ENCODE results near the gene HSD17B3.
"Not testable (repeated sequence)": the region's sequence is repeated elsewhere in the genome, so short reads cannot be mapped to it uniquely, and the experiment has no call there.

Gene HSD17B3

DNA sequence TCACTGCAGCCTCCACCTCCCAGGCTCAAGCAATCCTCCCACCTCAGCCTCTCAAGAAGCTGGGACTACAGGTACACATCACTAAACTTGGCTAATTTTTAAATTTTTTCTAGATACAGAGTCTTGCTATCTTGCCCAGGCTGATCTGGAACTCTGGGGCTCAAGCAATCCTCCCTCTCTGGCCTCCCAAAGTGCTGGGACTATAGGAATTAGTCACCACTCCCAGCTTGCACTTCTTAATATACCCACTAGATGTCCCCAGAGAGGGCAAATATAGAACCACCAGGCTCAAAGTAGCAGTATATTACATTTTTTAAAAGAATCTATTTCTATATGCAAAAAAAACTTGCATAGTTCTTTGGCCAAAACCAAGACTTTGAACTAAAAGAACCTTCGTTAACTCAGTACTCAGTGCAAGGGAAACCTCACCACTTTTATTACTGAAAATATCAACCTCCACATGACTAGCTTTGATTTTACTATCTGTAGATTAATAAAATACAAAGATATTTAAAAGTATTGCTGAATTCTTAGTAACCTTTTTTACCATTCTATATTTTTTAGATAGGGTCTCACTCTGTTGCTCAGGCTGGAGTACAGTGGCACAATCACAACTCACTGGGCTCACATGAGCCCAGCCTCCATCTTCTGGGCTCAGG is 25.8 kb upstream of the HSD17B3 start:
- Histone ChIP-seq H3K36me3 (ENCODE audit: insufficient read depth, low read depth, low read length) (no peaks in the 10 kb centered on the region), H3K27ac (ENCODE audit: low read length) (no peak overlapping the region), H3K27me3 (ENCODE audit: insufficient read depth, low read length) (no peaks in the 10 kb centered on the region), H3K9me3 (ENCODE audit: insufficient read depth, low read depth, low read length) (no peaks in the 10 kb centered on the region), H3K4me3 (ENCODE audit: low read length) (no peak overlapping the region), H3K4me1 (ENCODE audit: insufficient read depth, low read length) (peaks cover 8% of the 10 kb centered on the region; the same call in 1 of the 2 replicates), H3K9ac (ENCODE audit: low read depth, low read length) (no peak overlapping the region)

DNA sequence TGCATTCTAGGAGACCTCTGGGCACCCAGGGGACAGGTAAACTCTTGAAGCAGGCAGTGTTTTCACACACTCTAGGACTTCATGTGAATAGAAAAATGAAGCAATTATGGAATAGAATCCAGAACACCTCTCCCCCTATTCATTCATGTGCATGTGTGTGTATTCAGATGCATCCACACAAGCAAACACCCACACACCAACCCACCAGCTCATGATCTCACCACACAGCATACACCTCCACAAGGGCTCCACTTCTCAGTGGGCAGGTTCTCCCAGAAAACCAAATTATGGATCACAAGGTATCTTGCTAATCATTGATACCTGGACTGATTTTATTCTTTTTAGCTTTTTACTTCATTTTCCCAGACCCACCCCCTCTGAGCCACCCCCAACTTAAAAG is 21.2 kb upstream of the HSD17B3 start:
- Histone ChIP-seq H3K4me1 (ENCODE audit: insufficient read depth, low read length) (peaks cover 6% of the 10 kb centered on the region; the same call in 1 of the 2 replicates), H3K4me3 (ENCODE audit: low read length) (no peak overlapping the region), H3K27me3 (ENCODE audit: insufficient read depth, low read length) (no peaks in the 10 kb centered on the region), H3K36me3 (ENCODE audit: insufficient read depth, low read depth, low read length) (no peaks in the 10 kb centered on the region), H3K9ac (ENCODE audit: low read depth, low read length) (no peak overlapping the region), H3K9me3 (ENCODE audit: insufficient read depth, low read depth, low read length) (no peaks in the 10 kb centered on the region), H3K27ac (ENCODE audit: low read length) (no peak overlapping the region)

DNA sequence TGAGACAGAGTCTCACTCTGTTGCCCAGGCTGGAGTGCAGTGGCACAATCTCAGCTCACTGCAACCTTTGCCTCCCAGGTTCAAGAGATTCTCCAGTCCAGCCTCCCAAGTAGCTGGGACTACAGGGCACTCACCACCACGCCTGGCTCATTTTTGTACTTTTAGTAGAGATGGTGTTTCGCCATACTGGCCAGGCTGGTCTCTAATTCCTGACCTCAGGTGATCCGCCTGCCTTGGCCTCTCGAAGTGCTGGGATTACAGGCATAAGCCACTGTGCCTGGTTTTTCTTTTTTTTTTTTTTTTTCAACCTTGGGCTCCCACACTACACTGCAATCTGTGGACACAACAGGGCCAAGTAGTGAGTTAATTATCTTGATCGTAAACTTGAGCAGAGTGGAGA is 20.8 kb upstream of the HSD17B3 start:
- H3K27ac ChIP-seq (ENCODE audit: low read length); H3K4me3 ChIP-seq (ENCODE audit: low read length); H3K9me3 ChIP-seq (ENCODE audit: insufficient read depth, low read depth, low read length); H3K36me3 ChIP-seq (ENCODE audit: insufficient read depth, low read depth, low read length); H3K27me3 ChIP-seq (ENCODE audit: insufficient read depth, low read length); H3K4me1 ChIP-seq (ENCODE audit: insufficient read depth, low read length); H3K9ac ChIP-seq (ENCODE audit: low read depth, low read length): not testable (repeated sequence)

DNA sequence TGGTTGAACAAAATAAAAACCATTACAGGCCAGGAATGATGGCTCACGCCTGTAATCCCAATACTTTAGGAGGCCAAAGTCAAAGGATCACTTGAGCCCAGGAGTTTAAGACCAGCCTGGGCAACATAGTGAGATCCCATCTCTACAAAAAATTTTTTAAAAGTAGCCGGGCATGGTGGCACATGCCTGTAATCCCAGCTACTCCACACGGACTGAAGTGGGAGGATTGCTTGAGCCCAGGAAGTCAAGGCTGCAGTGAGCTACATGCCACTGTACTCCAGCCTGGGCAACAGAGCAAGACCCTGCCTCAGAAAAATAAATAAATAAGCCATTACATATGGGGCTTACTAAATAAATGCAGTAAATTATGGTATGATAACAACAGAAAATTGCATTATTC is 20.2 kb upstream of the HSD17B3 start:
- not testable (repeated sequence) for H3K4me1 ChIP-seq (ENCODE audit: insufficient read depth, low read length)

DNA sequence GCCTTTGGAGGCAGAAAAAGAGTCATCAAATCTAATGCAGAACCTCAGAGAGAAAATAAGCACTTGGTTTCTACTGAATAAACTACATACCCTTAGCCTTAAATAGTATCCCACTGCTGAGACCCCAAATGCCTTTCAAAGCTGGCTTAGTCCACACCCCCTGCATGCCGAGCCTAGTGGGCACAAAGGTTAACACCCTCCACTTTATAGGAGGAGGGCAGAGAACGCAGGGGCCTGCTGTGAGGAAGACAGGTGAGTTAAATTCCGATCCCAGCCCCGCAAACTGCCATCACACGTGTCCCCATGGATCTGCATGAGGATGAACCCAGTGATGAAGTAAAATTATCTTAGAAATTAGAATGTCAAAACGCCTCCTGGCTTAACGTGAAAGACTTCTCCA is 19.5 kb upstream of the HSD17B3 start:
- Histone ChIP-seq H3K36me3 (ENCODE audit: insufficient read depth, low read depth, low read length) (no peaks in the 10 kb centered on the region), H3K4me3 (ENCODE audit: low read length) (no peak overlapping the region), H3K4me1 (ENCODE audit: insufficient read depth, low read length) (peaks cover 6% of the 10 kb centered on the region; the same call in 1 of the 2 replicates), H3K27me3 (ENCODE audit: insufficient read depth, low read length) (no peaks in the 10 kb centered on the region), H3K9me3 (ENCODE audit: insufficient read depth, low read depth, low read length) (no peaks in the 10 kb centered on the region), H3K9ac (ENCODE audit: low read depth, low read length) (no peak overlapping the region), H3K27ac (ENCODE audit: low read length) (no peak overlapping the region)

More for the DNA sequence above, 20.2 kb upstream of the HSD17B3 start:
- H3K36me3 ChIP-seq (ENCODE audit: insufficient read depth, low read depth, low read length); H3K4me3 ChIP-seq (ENCODE audit: low read length); H3K9me3 ChIP-seq (ENCODE audit: insufficient read depth, low read depth, low read length); H3K27me3 ChIP-seq (ENCODE audit: insufficient read depth, low read length); H3K27ac ChIP-seq (ENCODE audit: low read length); H3K9ac ChIP-seq (ENCODE audit: low read depth, low read length): not testable (repeated sequence)

DNA sequence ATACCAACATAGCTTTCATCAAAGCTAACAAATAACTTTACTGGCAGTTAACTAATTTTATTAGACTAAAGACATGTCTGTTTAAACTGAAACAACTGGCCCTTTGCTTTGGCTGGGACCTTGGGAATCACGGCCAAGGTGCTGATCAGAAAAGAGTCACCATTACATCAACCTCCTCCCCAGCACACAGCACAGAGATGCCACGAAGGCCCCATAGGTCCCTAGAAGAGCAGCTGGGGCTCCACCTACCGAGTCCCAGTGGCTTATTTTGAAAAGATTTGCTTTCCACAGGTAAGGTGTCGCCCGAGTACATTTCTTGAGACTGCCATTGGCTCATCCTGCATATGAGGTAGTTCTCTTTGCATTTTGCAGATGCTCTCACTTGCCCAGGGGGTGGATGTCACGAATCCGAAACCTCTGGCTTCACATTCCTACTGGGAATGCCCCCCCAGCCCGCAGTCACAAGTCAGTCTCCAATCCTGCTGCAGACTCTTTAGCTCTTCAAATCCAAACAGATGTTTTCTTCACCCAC is 18.8 kb upstream of the HSD17B3 start:
- Histone ChIP-seq H3K27ac (ENCODE audit: low read length) (no peak overlapping the region), H3K9me3 (ENCODE audit: insufficient read depth, low read depth, low read length) (no peaks in the 10 kb centered on the region), H3K4me1 (ENCODE audit: insufficient read depth, low read length) (peaks cover 6% of the 10 kb centered on the region; the same call in 1 of the 2 replicates), H3K36me3 (ENCODE audit: insufficient read depth, low read depth, low read length) (no peaks in the 10 kb centered on the region), H3K9ac (ENCODE audit: low read depth, low read length) (no peak overlapping the region), H3K27me3 (ENCODE audit: insufficient read depth, low read length) (no peaks in the 10 kb centered on the region), H3K4me3 (ENCODE audit: low read length) (no peak overlapping the region)

DNA sequence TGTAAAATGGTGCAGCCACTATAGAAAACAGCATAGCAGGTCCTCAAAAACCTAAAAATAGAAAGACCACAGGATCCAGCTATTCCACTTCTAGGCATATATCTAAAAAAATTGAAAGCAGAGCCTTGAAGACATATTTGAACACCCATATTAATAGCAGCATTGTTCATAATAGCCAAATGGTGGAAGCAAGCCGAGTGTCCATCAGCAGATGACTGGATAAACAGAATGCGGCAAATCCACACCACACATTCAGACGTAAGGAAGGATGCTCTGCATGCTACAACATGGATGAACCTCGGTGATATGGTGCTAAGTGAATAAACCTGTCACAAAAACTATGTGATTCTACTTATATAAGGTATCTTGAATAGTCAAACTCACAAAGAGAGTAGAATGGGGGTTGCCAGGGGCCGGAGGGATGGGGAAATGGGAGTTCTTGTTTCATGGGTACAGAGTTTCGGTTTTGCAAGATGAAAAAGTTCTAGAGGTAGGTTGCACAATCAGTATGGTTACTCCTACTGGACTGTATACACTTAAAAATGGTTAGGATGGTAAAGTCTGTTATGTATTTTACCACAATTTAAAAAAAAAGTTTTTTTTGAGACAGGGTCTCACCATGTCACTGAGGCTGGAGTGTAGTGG is 17.1 kb upstream of the HSD17B3 start:
- Histone ChIP-seq H3K9me3 (ENCODE audit: insufficient read depth, low read depth, low read length) (peaks cover under 1% of the 10 kb centered on the region; the same call in 1 of the 2 replicates), H3K36me3 (ENCODE audit: insufficient read depth, low read depth, low read length) (no peaks in the 10 kb centered on the region), H3K27me3 (ENCODE audit: insufficient read depth, low read length) (no peaks in the 10 kb centered on the region), H3K4me1 (ENCODE audit: insufficient read depth, low read length) (peaks cover 6% of the 10 kb centered on the region; the same call in 1 of the 2 replicates), H3K4me3 (ENCODE audit: low read length) (no peak overlapping the region), H3K9ac (ENCODE audit: low read depth, low read length) (no peak overlapping the region), H3K27ac (ENCODE audit: low read length) (no peak overlapping the region)

DNA sequence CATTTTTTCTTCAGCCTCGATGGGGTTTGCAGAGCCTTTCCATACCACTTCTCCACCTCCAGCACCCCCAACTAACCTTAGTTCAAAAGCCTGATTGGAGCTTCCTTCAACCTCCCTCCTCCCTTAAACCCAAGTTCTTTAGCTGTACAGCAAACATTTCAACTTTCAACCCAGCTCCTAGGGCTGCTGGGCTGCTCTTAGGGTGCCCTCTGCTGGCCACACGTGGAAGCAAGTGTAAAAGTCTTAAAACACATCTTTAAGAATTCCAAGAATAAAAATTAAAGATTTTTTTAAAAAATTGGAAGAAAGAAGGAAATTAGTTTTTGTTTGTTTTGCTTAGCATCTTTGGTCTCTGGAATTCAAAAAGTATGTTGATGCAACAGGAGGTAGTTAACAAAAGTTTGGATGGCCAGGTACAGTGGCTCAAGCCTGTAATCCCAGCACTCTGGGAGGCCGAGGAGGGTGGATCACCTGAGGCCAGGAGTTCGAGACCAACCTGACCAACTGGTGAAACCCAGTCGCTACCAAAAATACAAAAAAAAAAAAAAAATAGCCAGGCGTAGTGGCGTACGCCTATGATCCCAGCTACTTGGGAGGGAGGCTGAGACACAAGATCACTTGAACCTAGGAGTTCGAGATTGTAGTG is 15.5 kb upstream of the HSD17B3 start:
- H3K36me3 ChIP-seq (ENCODE audit: insufficient read depth, low read depth, low read length), result no peaks in the 10 kb centered on the region
- no peaks in the 10 kb centered on the region for H3K27me3 ChIP-seq (ENCODE audit: insufficient read depth, low read length)
- H3K9ac ChIP-seq (ENCODE audit: low read depth, low read length), result no peak overlapping the region
- no peak overlapping the region for H3K27ac ChIP-seq (ENCODE audit: low read length)
- H3K4me1 ChIP-seq (ENCODE audit: insufficient read depth, low read length), result peaks cover 6% of the 10 kb centered on the region; the same call in 1 of the 2 replicates
- no peak overlapping the region for H3K4me3 ChIP-seq (ENCODE audit: low read length)
- H3K9me3 ChIP-seq (ENCODE audit: insufficient read depth, low read depth, low read length), result peaks cover 16% of the 10 kb centered on the region

DNA sequence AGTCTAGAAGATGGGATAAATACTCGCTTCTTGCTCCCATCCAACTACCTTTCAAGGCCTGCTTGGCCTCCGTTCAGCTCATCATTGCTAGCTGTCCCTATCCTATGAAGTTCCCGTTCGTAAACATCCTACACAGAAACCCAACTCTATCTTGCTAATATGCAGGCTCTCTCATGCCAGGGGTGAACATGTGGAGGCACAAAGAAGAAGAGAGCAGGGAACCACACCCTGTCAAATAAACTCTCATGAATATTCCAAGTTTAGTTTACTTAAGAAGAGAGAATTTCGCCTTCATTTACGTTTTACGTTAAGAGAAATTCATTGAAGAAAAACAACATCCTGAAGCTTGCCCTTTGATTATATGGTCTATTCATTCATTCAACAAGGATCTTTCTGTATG is 7.9 kb upstream of the HSD17B3 start:
- Histone ChIP-seq H3K27ac (ENCODE audit: low read length) (no peak overlapping the region), H3K9me3 (ENCODE audit: insufficient read depth, low read depth, low read length) (peaks cover 28% of the 10 kb centered on the region), H3K4me1 (ENCODE audit: insufficient read depth, low read length) (no peaks in the 10 kb centered on the region), H3K4me3 (ENCODE audit: low read length) (no peak overlapping the region), H3K36me3 (ENCODE audit: insufficient read depth, low read depth, low read length) (no peaks in the 10 kb centered on the region), H3K9ac (ENCODE audit: low read depth, low read length) (no peak overlapping the region), H3K27me3 (ENCODE audit: insufficient read depth, low read length) (no peaks in the 10 kb centered on the region)

DNA sequence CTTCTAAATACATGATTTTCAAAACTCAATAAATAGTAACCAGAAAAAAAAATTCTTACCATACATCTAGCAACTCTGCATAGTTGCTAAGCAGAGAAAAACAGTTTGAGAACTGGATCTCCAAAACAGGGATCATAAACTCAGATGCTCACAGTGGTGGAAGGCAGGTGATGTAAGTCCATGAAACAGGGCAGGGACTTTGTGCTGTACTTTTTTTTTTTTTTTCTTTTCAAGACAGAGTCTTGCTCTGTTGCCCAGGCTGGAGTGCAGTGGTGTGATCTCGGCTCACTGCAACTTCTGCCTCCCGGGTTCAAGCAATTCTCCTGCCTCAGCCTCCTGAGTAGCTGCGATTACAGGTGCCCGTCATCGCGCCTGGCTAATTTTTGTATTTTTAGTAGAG is 5.0 kb upstream of the HSD17B3 start:
- H3K4me3 ChIP-seq (ENCODE audit: low read length); H3K27me3 ChIP-seq (ENCODE audit: insufficient read depth, low read length); H3K9ac ChIP-seq (ENCODE audit: low read depth, low read length); H3K36me3 ChIP-seq (ENCODE audit: insufficient read depth, low read depth, low read length); H3K4me1 ChIP-seq (ENCODE audit: insufficient read depth, low read length); H3K9me3 ChIP-seq (ENCODE audit: insufficient read depth, low read depth, low read length); H3K27ac ChIP-seq (ENCODE audit: low read length): not testable (repeated sequence)

DNA sequence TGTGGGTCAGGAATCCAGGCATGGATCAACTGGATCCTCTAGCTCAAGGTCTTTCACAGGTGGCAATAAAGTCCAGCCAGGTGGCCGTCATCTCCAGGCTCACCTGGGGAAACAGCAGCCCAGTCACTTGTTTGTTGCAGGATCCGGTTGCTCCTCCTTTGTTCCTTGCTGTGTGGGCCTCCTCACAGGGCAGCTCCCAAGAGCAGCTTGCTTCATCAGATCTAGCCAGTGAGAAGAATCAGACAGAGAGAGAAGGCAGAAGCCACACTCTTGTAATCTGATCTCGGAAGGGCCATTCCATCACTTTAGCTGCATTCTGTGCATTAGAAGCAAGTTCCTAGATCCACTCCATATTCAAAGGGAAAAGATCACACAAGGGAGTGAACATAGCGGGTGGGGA is 3.2 kb upstream of the HSD17B3 start:
- no peak overlapping the region for H3K27ac ChIP-seq (ENCODE audit: low read length)
- no peaks in the 10 kb centered on the region for H3K27me3 ChIP-seq (ENCODE audit: insufficient read depth, low read length)
- H3K36me3 ChIP-seq (ENCODE audit: insufficient read depth, low read depth, low read length), result no peaks in the 10 kb centered on the region
- no peak overlapping the region for H3K9ac ChIP-seq (ENCODE audit: low read depth, low read length)
- no peaks in the 10 kb centered on the region for H3K9me3 ChIP-seq (ENCODE audit: insufficient read depth, low read depth, low read length)
- no peaks in the 10 kb centered on the region for H3K4me1 ChIP-seq (ENCODE audit: insufficient read depth, low read length)
- H3K4me3 ChIP-seq (ENCODE audit: low read length), result no peak overlapping the region

DNA sequence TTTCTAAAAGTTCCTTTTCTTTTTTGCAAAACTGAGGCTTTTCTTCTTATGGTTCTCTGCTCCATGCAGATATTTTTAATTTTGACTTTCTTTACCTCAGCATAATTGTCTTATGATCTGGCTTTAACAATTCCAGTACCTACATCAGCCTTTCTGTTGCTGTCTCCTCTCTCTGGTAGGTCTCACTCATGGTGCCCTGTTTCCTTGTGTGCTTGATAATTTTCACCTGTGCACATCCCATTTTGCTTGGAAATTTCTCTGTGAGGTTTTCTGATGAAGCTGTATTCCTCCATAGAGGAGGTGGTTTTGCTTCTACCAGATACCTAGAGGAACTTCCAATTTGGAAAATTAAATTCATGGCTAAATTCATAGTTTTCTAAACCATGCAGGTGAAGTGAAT is 2.3 kb upstream of the HSD17B3 start:
- Histone ChIP-seq H3K9ac (ENCODE audit: low read depth, low read length) (no peak overlapping the region), H3K27ac (ENCODE audit: low read length) (no peak overlapping the region), H3K4me3 (ENCODE audit: low read length) (no peak overlapping the region), H3K27me3 (ENCODE audit: insufficient read depth, low read length) (no peaks in the 10 kb centered on the region), H3K9me3 (ENCODE audit: insufficient read depth, low read depth, low read length) (no peaks in the 10 kb centered on the region), H3K36me3 (ENCODE audit: insufficient read depth, low read depth, low read length) (no peaks in the 10 kb centered on the region), H3K4me1 (ENCODE audit: insufficient read depth, low read length) (no peaks in the 10 kb centered on the region)
